ENCODE results near the gene CHST10. TPM values are rescaled to one million over a fixed set of nuclear protein-coding genes. Genes with fewer than 3 reads are reported as not detected.

CHST10 gene
- total RNA-seq = 3.7 and 4.6 TPM in 2 replicates

GRCh38 chr2:100416935-100417710 lies at the start of gene CHST10:
CHST10 (minus strand) TSS chr2:100417668; CDS start chr2:100406675, 10,993 bp downstream.

Other genes with a start within 250 kb of the CHST10 start
- gene LONRF2, start 95.2 kb downstream of the CHST10 start, total RNA-seq = not detected in 2 replicates
- gene NMS, start 52.8 kb upstream of the CHST10 start, total RNA-seq = not detected in 2 replicates
- 20.4 and 21.6 TPM in 2 replicates for gene PDCL3, start 145.3 kb upstream of the CHST10 start, total RNA-seq